Testis (tissue), 3 donors: Measurements from ENCODE around the gene ACBD6. TPM values are rescaled to one million over a fixed set of nuclear protein-coding genes. Genes with fewer than 3 reads are reported as not detected.
A peak's percentile ranks its signal among the peaks of the same experiment; 100 is the strongest.

Experiments
- DNase-seq: peaks from one replicate; pipeline ENCODE4 v3.0.0-alpha.2; 2019
- H3K27ac ChIP-seq, 2 donors: fragments of 200-600 bp; sonication (generic); one replicate each; pipeline ENCODE4 v1.5.1; 2019
- H3K27me3 ChIP-seq: fragments of 200-600 bp; sonication (generic); one replicate; pipeline ENCODE4 v1.5.1; 2019
- H3K36me3 ChIP-seq: fragments of 200-600 bp; sonication (generic); one replicate; pipeline ENCODE4 v1.5.1; 2017; ENCODE audit warnings: low read depth; ENCODE audit errors: missing control alignments
- H3K4me1 ChIP-seq: fragments of 200-600 bp; sonication (generic); one replicate; pipeline ENCODE4 v1.5.1; 2019
- H3K4me3 ChIP-seq, 2 donors: fragments of 200-600 bp; sonication (generic); one replicate each; pipeline ENCODE4 v1.5.1; 2017 to 2019
- H3K9me3 ChIP-seq: fragments of 200-600 bp; sonication (generic); one replicate; pipeline ENCODE4 v1.5.1; 2017
- POLR2A ChIP-seq: fragments of 450-650 bp; IDR thresholded peaks from one replicate; pipeline ENCODE4 v1.6.1; 2017; ENCODE audit warnings: antibody characterized with exemption, mild to moderate bottlenecking, moderate library complexity
- WGBS, 2 donors: methylation state at CpG; one replicate each; pipeline ENCODE4 v1.1.5; 2018; 5-methylcytosine and 5-hydroxymethylcytosine counted together
- intact Hi-C: fragments of 100-400 bp; cut with DNase I; formaldehyde crosslinking; loops from one replicate; pipeline ENCODE4 v1.15.1; 2023; ENCODE audit warnings: low total_unique reads
- polyA plus RNA-seq: library from polyadenylated mRNA; stranded (reverse); fragments of 350-450 nt; fragmentation: Illumina TruSeq; extraction: RNeasy Lipid Tissue Mini Kit (QIAGEN cat#74804); gene quantifications from one replicate; pipeline ENCODE4 v1.2.3, GENCODE V29; 2014; ENCODE audit warnings: low read depth, low replicate concordance; ENCODE audit not compliant: insufficient read depth
- total RNA-seq, 2 donors: library from RNA; depleted of rRNA; stranded (reverse); fragments of >200 nt; gene quantifications; one replicate each; pipeline ENCODE4 v1.2.3, GENCODE V29; 2016
- TF ChIP-seq, protein P1 (sequence below), 3 experiments: fragments of 450-650 bp in 2 of 3; fragments of 200-600 bp in 1 of 3; sonication (generic) in 1 of 3; IDR thresholded peaks; one replicate each; pipeline ENCODE4 v1.5.1; 2016 to 2019; ENCODE audit warnings: antibody characterized with exemption in 3 of 3, mild to moderate bottlenecking in 2 of 3, moderate library complexity in 1 of 3

ACBD6 gene
- total and polyA plus RNA-seq, 3 donors from 2014 or later, result 61.9 to 102 (median 97.2) TPM

GRCh38 chr1:180363246-180363995, 139.0 kb downstream of the ACBD6 start:
- no peak overlapping the region for H3K27ac ChIP-seq
- H3K27me3 ChIP-seq, result no peaks in the 10 kb centered on the region
- no peaks in the 10 kb centered on the region for H3K9me3 ChIP-seq
- WGBS, 2 donors, result 52 to 62% methylated on average over 5 of the region's 5 CpGs
- H3K36me3 ChIP-seq, result no peaks in the 10 kb centered on the region
- intact Hi-C loops, result no loop called here
- H3K4me3 ChIP-seq, result no peak overlapping the region
- no peak for TF ChIP-seq POLR2A
- TF ChIP-seq, protein P1, sequence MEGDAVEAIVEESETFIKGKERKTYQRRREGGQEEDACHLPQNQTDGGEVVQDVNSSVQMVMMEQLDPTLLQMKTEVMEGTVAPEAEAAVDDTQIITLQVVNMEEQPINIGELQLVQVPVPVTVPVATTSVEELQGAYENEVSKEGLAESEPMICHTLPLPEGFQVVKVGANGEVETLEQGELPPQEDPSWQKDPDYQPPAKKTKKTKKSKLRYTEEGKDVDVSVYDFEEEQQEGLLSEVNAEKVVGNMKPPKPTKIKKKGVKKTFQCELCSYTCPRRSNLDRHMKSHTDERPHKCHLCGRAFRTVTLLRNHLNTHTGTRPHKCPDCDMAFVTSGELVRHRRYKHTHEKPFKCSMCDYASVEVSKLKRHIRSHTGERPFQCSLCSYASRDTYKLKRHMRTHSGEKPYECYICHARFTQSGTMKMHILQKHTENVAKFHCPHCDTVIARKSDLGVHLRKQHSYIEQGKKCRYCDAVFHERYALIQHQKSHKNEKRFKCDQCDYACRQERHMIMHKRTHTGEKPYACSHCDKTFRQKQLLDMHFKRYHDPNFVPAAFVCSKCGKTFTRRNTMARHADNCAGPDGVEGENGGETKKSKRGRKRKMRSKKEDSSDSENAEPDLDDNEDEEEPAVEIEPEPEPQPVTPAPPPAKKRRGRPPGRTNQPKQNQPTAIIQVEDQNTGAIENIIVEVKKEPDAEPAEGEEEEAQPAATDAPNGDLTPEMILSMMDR (IDR thresholded peaks at IDR 0.05), result no peak
- DNase-seq, result no peak
- no peaks in the 10 kb centered on the region for H3K4me1 ChIP-seq

GRCh38 chr1:180360333-180361075, 141.9 kb downstream of the ACBD6 start:
- DNase-seq, result no peak
- Histone ChIP-seq H3K9me3 (no peaks in the 10 kb centered on the region), H3K4me3 (no peak overlapping the region), H3K27me3 (no peaks in the 10 kb centered on the region), H3K36me3 (no peaks in the 10 kb centered on the region), H3K4me1 (no peaks in the 10 kb centered on the region), H3K27ac (no peak overlapping the region)
- 93 to 94% methylated on average over 3 of the region's 3 CpGs for WGBS, 2 donors
- no peak for TF ChIP-seq POLR2A
- TF ChIP-seq, protein P1 (IDR thresholded peaks at IDR 0.05), result no peak
- intact Hi-C loops, result no loop called here

DNA sequence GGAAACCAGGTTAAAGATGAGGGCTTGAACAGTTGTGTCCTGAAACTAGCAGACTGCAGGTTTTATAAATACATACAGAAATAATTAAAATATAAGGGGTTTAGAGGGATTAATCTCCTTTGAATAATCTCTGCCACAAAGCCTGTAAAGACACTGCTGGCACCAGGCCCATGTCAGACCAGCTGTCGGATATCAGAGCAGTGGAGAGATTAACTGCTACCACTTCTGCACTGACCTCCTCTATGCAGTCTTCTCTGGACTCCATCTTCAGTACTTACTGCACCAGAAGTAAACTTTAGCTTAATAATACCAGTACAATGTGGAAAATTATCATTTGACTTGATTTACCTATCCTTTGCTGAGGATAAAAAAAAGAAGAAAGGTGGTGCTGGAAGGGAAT, 143.7 kb downstream of the ACBD6 start:
- no peak overlapping the region for H3K4me3 ChIP-seq
- no peak overlapping the region for H3K27ac ChIP-seq
- no peaks in the 10 kb centered on the region for H3K27me3 ChIP-seq
- no peaks in the 10 kb centered on the region for H3K9me3 ChIP-seq
- intact Hi-C loops, result no loop called here
- TF ChIP-seq POLR2A, result no peak
- TF ChIP-seq, protein P1 (IDR thresholded peaks at IDR 0.05), result no peak
- no peaks in the 10 kb centered on the region for H3K36me3 ChIP-seq
- no peaks in the 10 kb centered on the region for H3K4me1 ChIP-seq
- 34 to 41% methylated on average over 1 of the region's 1 CpG for WGBS, 2 donors
- DNase-seq, result peak; percentile 54

- Histone ChIP-seq H3K27ac (no peak overlapping the region), H3K4me3 (no peak overlapping the region), H3K4me1 (no peaks in the 10 kb centered on the region), H3K27me3 (no peaks in the 10 kb centered on the region), H3K9me3 (no peaks in the 10 kb centered on the region), H3K36me3 (no peaks in the 10 kb centered on the region)
- no peak for TF ChIP-seq POLR2A
- TF ChIP-seq, protein P1 (IDR thresholded peaks at IDR 0.05), result no peak
- 79 to 87% methylated on average over 2 of the region's 2 CpGs for WGBS, 2 donors
- intact Hi-C loops, result no loop called here
- DNase-seq, result no peak
These were observed 148.4 kb downstream of the ACBD6 start for GRCh38 chr1:180353945-180354344.
